Renal cortical epithelial cell (primary cell): Measurements from ENCODE around the gene KCTD8. TPM values are rescaled to one million over a fixed set of nuclear protein-coding genes. Genes with fewer than 3 reads are reported as not detected.

Experiments used
- DNase-seq: peaks from one replicate; pipeline ENCODE4 v3.0.0-alpha.2; 2011; ENCODE audit warnings: low read depth
- total RNA-seq: library from RNA; depleted of rRNA; stranded (reverse); fragments of >200 nt; gene quantifications from 2 replicates; pipeline ENCODE4 v1.2.3, GENCODE V29; 2014

KCTD8 gene
- total RNA-seq, 1 donor from 2014 or later: not detected

DNA sequence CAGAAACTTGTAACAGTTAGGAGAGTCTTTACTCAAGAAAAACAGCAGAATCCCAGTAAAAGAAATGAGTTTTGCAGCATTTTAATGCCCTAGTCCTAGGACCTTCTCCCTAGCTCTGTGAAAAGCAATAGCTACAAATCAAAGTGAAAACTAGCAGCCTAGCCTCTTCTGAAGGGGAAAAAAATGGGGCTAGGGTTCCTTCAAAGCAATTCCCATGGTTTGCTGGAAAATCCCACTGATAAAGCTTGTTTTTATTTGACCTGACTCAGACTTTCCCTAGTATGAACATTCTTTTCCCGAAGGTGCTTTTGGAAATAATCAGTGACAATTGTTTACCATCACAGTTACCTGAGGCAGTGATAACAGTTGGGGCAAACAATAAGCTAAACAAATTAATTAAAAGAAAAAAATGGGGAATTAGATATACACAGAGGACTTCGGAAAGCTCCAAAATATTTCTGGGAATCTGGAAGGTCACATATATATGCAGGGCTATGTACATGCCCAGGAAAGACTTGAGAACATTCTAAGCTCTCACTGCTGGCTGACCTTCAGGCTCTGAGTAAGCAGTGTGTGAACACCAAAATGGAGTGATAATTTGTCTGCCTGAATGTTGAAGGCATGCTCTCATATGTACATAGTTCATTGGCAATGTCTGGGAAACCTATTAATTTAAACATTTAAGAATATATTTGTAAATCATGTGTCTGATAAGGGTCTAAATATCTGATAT, 285.9 kb downstream of the KCTD8 start:
- no peak for DNase-seq

GRCh38 chr4:44161756-44162155, 286.9 kb downstream of the KCTD8 start:
- DNase-seq: no peak

DNA sequence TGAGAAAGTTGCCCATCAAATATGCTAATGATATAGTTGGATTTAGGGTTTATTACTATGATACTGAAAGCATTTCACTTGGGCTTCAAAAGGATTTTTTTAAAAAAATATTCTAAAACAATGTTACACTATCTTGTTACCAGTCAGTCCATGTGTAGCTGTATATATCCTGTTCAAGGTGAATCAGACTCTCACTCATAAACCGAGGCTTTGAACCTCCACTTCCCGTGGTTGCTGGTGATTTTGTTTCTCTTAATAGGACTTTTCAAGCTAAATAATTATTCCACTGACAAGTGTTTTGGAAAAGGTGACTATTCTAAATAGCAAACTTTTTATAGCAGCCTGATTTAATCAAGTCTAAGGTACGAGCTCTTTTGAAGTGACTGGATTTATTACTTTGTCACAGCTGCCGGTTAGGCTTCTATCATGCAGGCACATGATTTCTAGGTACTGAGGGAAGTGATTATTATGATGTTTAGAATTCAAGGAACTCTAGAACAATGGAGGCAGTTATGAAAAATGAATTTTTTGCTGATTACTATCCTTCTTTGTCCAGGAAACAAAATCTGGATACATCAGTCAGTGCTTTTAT, 287.7 kb downstream of the KCTD8 start:
- DNase-seq: no peak

- no peak for DNase-seq
Measured at GRCh38 chr4:44159991-44160390, 288.6 kb downstream of the KCTD8 start.

DNA sequence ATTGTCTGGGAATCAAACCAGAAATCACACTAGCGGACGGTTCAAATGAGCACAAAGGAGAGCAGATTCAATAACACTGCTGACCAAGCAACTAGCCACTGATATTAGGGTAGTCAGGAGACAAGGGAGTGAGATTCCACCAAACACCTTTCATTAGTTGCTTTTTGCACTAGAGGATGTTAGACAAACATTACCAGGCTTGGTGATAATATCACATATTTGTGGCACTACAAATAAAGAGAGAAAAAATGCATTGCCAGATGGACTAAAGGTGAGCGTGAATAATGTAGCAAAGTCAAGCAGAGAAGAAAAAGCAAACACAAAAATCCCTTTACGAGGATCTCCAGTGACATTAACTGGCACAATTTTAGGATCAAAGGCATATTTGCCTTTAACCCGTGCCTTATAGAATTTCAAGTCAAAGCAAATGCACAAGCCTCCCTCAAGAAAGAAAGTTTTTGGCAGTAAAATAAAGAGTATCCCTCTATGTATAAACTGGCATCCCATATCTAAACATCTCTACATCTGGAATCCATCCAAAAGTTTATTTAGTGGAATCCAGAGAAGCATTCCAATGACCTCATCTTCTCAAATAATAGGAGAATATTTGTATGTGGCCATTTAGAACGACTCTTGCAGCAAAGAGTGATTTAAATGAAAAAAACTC, 290.9 kb downstream of the KCTD8 start:
- DNase-seq: peak; percentile 5

DNA sequence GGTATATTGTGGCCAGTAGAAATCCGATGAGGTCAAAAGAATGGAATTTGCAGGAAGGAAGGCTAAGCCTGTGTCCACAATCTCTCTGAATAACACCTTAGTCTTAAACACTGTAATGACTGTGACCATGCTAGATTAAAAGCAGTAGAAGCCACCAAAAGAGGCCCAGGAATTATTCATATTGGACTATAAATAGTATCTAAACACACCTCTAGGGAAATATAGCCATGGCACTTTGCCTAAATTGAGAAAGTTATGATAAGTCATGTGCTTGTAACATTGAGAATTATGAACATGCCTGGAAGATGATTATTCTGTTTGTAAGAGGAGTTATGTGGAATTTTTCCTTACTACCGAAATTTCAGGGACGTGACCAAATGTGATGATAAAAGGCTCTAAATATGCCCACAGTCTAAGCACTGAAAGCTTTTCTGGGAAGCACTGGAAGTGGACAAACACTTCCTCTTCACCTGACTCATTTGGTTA, 298.5 kb downstream of the KCTD8 start:
- no peak for DNase-seq

DNA sequence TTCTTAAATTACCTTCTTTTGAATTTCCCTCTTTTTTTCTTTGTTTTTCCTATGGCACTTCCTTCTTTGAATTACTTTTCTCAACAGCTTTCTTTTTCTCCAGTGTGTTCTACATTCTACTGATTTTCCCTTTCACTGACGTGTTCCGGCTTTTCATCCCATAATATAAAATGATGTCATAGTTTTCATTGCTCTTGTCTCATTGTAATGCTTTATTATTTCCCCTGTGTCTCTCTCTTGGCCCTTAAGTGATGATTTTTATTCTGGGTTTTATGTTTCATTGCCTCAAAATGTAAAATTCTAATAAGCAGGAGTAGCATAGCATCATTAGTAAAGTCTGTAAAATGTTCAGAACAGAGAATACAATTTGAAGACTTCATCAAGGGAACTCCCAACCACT, 299.3 kb downstream of the KCTD8 start:
- DNase-seq: no peak

GRCh38 chr4:44147571-44148075, 301.0 kb downstream of the KCTD8 start:
- DNase-seq: no peak

- no peak for DNase-seq
Measured at GRCh38 chr4:44146516-44146915, 302.1 kb downstream of the KCTD8 start.

DNA sequence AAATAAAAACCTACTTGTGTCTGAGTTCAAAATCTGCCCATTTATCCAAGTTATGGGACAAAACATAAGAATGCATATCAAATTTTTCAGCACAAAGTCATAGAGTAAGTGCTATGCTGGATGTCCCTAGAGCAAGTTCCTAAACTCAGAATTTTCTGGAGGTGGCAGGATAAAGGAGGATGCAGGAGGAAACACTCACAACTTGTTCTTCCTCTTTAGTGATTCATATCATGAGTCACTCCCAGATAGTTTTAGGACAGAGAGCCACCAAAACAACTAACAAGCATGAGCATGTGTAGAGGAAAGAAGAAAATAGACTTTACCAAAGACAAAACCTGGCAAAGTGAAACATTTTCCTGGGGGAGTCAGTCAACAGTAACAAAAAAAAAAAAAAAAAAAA, 302.7 kb downstream of the KCTD8 start:
- DNase-seq: peak; percentile 7

DNA sequence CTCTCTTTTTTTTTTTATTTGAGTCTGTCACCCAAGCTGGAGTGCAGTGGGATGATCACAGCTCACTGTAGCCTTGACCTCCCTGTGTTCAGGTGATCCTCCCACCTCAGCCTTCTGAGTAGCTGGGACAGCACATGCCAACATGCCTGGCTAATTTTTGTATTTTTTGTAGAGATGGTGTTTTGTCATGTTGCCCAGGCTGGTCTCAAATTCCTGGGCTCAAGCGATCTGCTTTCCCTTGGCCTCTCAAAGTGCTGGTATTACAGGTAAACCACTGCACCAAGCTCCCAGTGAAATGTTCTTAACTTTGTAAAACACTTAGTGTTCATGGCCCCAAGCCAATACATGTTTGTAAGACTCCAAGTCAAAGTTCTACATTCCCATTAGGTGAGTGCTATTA, 316.1 kb downstream of the KCTD8 start:
- DNase-seq: no peak

Other genes with a start within 250 kb of the KCTD8 start
- gene YIPF7, start 202.8 kb upstream of the KCTD8 start, total RNA-seq: not detected in 2 replicates
- 15.1 and 21.7 TPM in 2 replicates for gene GUF1, start 229.6 kb upstream of the KCTD8 start, total RNA-seq